Astrocyte (in vitro differentiated cells and primary cell): ENCODE measurements around the gene ZBTB8OS.

Experiments
- EZH2 ChIP-seq: IDR thresholded peaks from 2 replicates; pipeline ENCODE4 v1.6.1; 2012; ENCODE audit warnings: mild to moderate bottlenecking, low read length, inconsistent platforms; ENCODE audit not compliant: insufficient read depth
- TF ChIP-seq, protein P1 (sequence below): IDR thresholded peaks from 2 replicates; pipeline ENCODE4 v1.5.1; 2011; ENCODE audit warnings: low read depth, mild to moderate bottlenecking, inconsistent platforms, low read length, moderate library complexity; ENCODE audit not compliant: insufficient read depth

GRCh38 chr1:32636914-32637645, 13.3 kb downstream of the ZBTB8OS start:
- TF ChIP-seq, protein P1, sequence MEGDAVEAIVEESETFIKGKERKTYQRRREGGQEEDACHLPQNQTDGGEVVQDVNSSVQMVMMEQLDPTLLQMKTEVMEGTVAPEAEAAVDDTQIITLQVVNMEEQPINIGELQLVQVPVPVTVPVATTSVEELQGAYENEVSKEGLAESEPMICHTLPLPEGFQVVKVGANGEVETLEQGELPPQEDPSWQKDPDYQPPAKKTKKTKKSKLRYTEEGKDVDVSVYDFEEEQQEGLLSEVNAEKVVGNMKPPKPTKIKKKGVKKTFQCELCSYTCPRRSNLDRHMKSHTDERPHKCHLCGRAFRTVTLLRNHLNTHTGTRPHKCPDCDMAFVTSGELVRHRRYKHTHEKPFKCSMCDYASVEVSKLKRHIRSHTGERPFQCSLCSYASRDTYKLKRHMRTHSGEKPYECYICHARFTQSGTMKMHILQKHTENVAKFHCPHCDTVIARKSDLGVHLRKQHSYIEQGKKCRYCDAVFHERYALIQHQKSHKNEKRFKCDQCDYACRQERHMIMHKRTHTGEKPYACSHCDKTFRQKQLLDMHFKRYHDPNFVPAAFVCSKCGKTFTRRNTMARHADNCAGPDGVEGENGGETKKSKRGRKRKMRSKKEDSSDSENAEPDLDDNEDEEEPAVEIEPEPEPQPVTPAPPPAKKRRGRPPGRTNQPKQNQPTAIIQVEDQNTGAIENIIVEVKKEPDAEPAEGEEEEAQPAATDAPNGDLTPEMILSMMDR: no peak
- no peak for TF ChIP-seq EZH2
